ENCODE results near the gene LRP1B. TPM values are rescaled to one million over a fixed set of nuclear protein-coding genes. Genes with fewer than 3 reads are reported as not detected.

Gene LRP1B
- polyA plus RNA-seq, 1 donor from 2014 or later, result 12.7 TPM

- no peak overlapping the region for H3K27ac ChIP-seq (ENCODE audit: low read length)
- TF ChIP-seq EZH2 (IDR thresholded peaks at IDR 0.05; ENCODE audit: borderline replicate concordance, insufficient read depth, low read length, poor library complexity, severe bottlenecking), result no peak
- no peak for TF ChIP-seq POLR2AphosphoS5 (IDR thresholded peaks at IDR 0.05)
- TF ChIP-seq EP300 (conservative IDR thresholded peaks at IDR 0.05; ENCODE audit: poor library complexity, severe bottlenecking), result no peak
- TF ChIP-seq MXI1 (conservative IDR thresholded peaks at IDR 0.05; ENCODE audit: poor library complexity, severe bottlenecking), result no peak
- no peak for TF ChIP-seq CTCF (IDR thresholded peaks at IDR 0.05; ENCODE audit: poor library complexity, severe bottlenecking)
- no peak for TF ChIP-seq RAD21 (conservative IDR thresholded peaks at IDR 0.05)
- TF ChIP-seq TAF1 (IDR thresholded peaks at IDR 0.05; ENCODE audit: low read depth), result no peak
- no peak for TF ChIP-seq SMC3 (conservative IDR thresholded peaks at IDR 0.05; ENCODE audit: poor library complexity)
- TF ChIP-seq, protein P1, sequence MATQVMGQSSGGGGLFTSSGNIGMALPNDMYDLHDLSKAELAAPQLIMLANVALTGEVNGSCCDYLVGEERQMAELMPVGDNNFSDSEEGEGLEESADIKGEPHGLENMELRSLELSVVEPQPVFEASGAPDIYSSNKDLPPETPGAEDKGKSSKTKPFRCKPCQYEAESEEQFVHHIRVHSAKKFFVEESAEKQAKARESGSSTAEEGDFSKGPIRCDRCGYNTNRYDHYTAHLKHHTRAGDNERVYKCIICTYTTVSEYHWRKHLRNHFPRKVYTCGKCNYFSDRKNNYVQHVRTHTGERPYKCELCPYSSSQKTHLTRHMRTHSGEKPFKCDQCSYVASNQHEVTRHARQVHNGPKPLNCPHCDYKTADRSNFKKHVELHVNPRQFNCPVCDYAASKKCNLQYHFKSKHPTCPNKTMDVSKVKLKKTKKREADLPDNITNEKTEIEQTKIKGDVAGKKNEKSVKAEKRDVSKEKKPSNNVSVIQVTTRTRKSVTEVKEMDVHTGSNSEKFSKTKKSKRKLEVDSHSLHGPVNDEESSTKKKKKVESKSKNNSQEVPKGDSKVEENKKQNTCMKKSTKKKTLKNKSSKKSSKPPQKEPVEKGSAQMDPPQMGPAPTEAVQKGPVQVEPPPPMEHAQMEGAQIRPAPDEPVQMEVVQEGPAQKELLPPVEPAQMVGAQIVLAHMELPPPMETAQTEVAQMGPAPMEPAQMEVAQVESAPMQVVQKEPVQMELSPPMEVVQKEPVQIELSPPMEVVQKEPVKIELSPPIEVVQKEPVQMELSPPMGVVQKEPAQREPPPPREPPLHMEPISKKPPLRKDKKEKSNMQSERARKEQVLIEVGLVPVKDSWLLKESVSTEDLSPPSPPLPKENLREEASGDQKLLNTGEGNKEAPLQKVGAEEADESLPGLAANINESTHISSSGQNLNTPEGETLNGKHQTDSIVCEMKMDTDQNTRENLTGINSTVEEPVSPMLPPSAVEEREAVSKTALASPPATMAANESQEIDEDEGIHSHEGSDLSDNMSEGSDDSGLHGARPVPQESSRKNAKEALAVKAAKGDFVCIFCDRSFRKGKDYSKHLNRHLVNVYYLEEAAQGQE (IDR thresholded peaks at IDR 0.05; ENCODE audit: borderline replicate concordance), result no peak
- H2AFZ ChIP-seq (ENCODE audit: low read depth, low read length), result no peak overlapping the region
- H3F3A ChIP-seq (ENCODE audit: insufficient read depth, low read length, poor library complexity, severe bottlenecking), result no peaks in the 10 kb centered on the region
- H3K36me3 ChIP-seq (ENCODE audit: insufficient read depth, low read length), result no peaks in the 10 kb centered on the region
- no peaks in the 10 kb centered on the region for H3K27me3 ChIP-seq (ENCODE audit: insufficient read depth, low read depth, low read length)
- H3K4me2 ChIP-seq (ENCODE audit: low read length), result no peak overlapping the region
- no peak overlapping the region for H3K9ac ChIP-seq (ENCODE audit: low read length)
- H3K4me3 ChIP-seq (ENCODE audit: low read length), result no peak overlapping the region
- H3K9me2 ChIP-seq (ENCODE audit: insufficient read depth, low read length), result no peaks in the 10 kb centered on the region
- no peaks in the 10 kb centered on the region for H3K79me2 ChIP-seq (replicated peaks; ENCODE audit: insufficient read depth, low read length)
- H4K20me1 ChIP-seq (ENCODE audit: insufficient read depth), result no peaks in the 10 kb centered on the region
- no peaks in the 10 kb centered on the region for H3K9me3 ChIP-seq (ENCODE audit: low read length)
Observed at GRCh38 chr2:140205093-140205492, 1925.7 kb downstream of the LRP1B start.

- H3F3A ChIP-seq (ENCODE audit: insufficient read depth, low read length, poor library complexity, severe bottlenecking), result no peaks in the 10 kb centered on the region
- H4K20me1 ChIP-seq (ENCODE audit: insufficient read depth), result no peaks in the 10 kb centered on the region
- H3K9me3 ChIP-seq (ENCODE audit: low read length), result no peaks in the 10 kb centered on the region
- H3K9me2 ChIP-seq (ENCODE audit: insufficient read depth, low read length), result no peaks in the 10 kb centered on the region
- H3K4me2 ChIP-seq (ENCODE audit: low read length), result no peak overlapping the region
- H3K79me2 ChIP-seq (replicated peaks; ENCODE audit: insufficient read depth, low read length), result no peaks in the 10 kb centered on the region
- no peak overlapping the region for H3K4me3 ChIP-seq (ENCODE audit: low read length)
- H3K9ac ChIP-seq (ENCODE audit: low read length), result no peak overlapping the region
- TF ChIP-seq, protein P1 (IDR thresholded peaks at IDR 0.05; ENCODE audit: borderline replicate concordance), result no peak
- TF ChIP-seq SMC3 (conservative IDR thresholded peaks at IDR 0.05; ENCODE audit: poor library complexity) (no peak), CTCF (IDR thresholded peaks at IDR 0.05; ENCODE audit: poor library complexity, severe bottlenecking) (no peak), EZH2 (IDR thresholded peaks at IDR 0.05; ENCODE audit: borderline replicate concordance, insufficient read depth, low read length, poor library complexity, severe bottlenecking) (no peak), MXI1 (conservative IDR thresholded peaks at IDR 0.05; ENCODE audit: poor library complexity, severe bottlenecking) (no peak), POLR2AphosphoS5 (IDR thresholded peaks at IDR 0.05) (no peak), EP300 (conservative IDR thresholded peaks at IDR 0.05; ENCODE audit: poor library complexity, severe bottlenecking) (no peak), TAF1 (IDR thresholded peaks at IDR 0.05; ENCODE audit: low read depth) (no peak), RAD21 (conservative IDR thresholded peaks at IDR 0.05) (no peak)
- H2AFZ ChIP-seq (ENCODE audit: low read depth, low read length), result no peak overlapping the region
- no peak overlapping the region for H3K27ac ChIP-seq (ENCODE audit: low read length)
- H3K36me3 ChIP-seq (ENCODE audit: insufficient read depth, low read length), result no peaks in the 10 kb centered on the region
- no peaks in the 10 kb centered on the region for H3K27me3 ChIP-seq (ENCODE audit: insufficient read depth, low read depth, low read length)
Observed at GRCh38 chr2:140203347-140203746, 1927.5 kb downstream of the LRP1B start.

Data from neural cell (in vitro differentiated cells).